MCF 10A (cell line): ENCODE results near the gene TBC1D9B. TPM values are rescaled to one million over a fixed set of nuclear protein-coding genes. Genes with fewer than 3 reads are reported as not detected.

ENCODE experiments used
- BruUV-seq: library from RNA; stranded (reverse); fragments of 400-500 nt; replicated peaks from 2 replicates; lab custom pipeline; 2021; lab: Mats Ljungman, UMichigan
- CTCF ChIA-PET: fragments of 300-600 bp; sonication (Branson Sonifier 250); formaldehyde crosslinking; extraction: SDS; loops from one replicate; lab custom pipeline; 2021; ENCODE audit warnings: antibody characterized with exemption, inconsistent platforms; lab: Yijun Ruan, JAX
- POLR2A ChIA-PET: fragments of 300-600, 350-650 bp; sonication (Branson Sonifier 250); formaldehyde crosslinking; extraction: SDS; loops from one replicate; lab custom pipeline; 2020; ENCODE audit warnings: antibody characterized with exemption, inconsistent platforms; lab: Yijun Ruan, JAX
- DNase-seq: peaks from one replicate; pipeline ENCODE4 v3.0.0-alpha.2; 2018; ENCODE audit not compliant: unreplicated experiment
- H3K27ac Mint-ChIP-seq: one replicate; pipeline ENCODE4 v1.8.0; 2022; ENCODE audit warnings: mild to moderate bottlenecking, low read depth, mixed read lengths; ENCODE audit not compliant: unreplicated experiment
- H3K27me3 Mint-ChIP-seq: one replicate; pipeline ENCODE4 v1.8.0; 2022; ENCODE audit warnings: mixed read lengths; ENCODE audit not compliant: insufficient read depth, unreplicated experiment
- H3K36me3 Mint-ChIP-seq: one replicate; pipeline ENCODE4 v1.8.0; 2022; ENCODE audit warnings: mild to moderate bottlenecking, moderate library complexity, mixed read lengths; ENCODE audit not compliant: insufficient read depth, unreplicated experiment
- H3K4me1 Mint-ChIP-seq: one replicate; pipeline ENCODE4 v1.8.0; 2022; ENCODE audit warnings: mixed read lengths; ENCODE audit not compliant: insufficient read depth, unreplicated experiment
- H3K4me3 Mint-ChIP-seq: one replicate; pipeline ENCODE4 v1.8.0; 2022; ENCODE audit warnings: mild to moderate bottlenecking, moderate library complexity, mixed read lengths; ENCODE audit not compliant: unreplicated experiment
- H3K9me3 Mint-ChIP-seq: one replicate; pipeline ENCODE4 v1.8.0; 2022; ENCODE audit warnings: mixed read lengths; ENCODE audit not compliant: unreplicated experiment
- intact Hi-C: fragments of 100-400 bp; cut with micrococcal nuclease; formaldehyde crosslinking; loops from 2 replicates; pipeline ENCODE4 v1.14.1; 2022
- total RNA-seq: library from RNA; stranded (reverse); gene quantifications from 2 replicates; pipeline ENCODE4 v1.2.3, GENCODE V29; 2022
- TF ChIP-seq, protein P1 (sequence below): fragments of 200-600 bp; IDR thresholded peaks from one replicate; pipeline ENCODE4 v1.8.0; 2022; ENCODE audit warnings: antibody characterized with exemption, mild to moderate bottlenecking; ENCODE audit not compliant: unreplicated experiment

TBC1D9B gene
- total RNA-seq, 1 experiment from 2014 or later = 162 TPM

DNA sequence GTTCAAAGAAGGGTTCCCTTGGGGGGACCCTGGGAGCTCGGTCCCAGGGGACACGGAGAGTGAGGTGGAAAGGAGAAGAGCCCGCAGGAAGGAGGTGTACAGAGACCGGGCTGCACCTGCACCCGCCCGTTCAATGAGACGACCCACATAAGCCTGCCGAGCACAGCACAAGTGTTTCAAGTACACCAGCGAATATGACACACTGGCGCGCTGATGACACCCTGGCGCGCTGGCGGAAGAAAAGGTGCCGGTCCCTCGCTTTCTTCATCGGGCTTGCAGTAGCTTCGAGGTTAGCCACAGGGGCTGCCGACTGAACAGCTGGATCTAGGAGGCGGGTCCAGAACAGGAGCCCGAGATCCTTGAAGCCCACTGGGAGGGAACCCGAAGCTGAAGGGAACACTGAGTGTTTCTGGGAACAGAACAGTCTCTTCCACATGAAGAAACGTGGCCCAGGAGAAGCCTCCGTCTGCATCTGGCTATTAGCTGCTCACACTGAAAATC lies 1.4 kb downstream of the TBC1D9B start:
- DNase-seq = no peak
- Mint-ChIP-seq H3K36me3 (peaks cover 41% of the 10 kb centered on the region), H3K27me3 (no peaks in the 10 kb centered on the region), H3K4me1 (peaks cover 7% of the 10 kb centered on the region), H3K4me3 (peak overlapping the region; percentile 98), H3K9me3 (no peaks in the 10 kb centered on the region), H3K27ac (peak overlapping the region; percentile 82)
- TF ChIP-seq, protein P1, sequence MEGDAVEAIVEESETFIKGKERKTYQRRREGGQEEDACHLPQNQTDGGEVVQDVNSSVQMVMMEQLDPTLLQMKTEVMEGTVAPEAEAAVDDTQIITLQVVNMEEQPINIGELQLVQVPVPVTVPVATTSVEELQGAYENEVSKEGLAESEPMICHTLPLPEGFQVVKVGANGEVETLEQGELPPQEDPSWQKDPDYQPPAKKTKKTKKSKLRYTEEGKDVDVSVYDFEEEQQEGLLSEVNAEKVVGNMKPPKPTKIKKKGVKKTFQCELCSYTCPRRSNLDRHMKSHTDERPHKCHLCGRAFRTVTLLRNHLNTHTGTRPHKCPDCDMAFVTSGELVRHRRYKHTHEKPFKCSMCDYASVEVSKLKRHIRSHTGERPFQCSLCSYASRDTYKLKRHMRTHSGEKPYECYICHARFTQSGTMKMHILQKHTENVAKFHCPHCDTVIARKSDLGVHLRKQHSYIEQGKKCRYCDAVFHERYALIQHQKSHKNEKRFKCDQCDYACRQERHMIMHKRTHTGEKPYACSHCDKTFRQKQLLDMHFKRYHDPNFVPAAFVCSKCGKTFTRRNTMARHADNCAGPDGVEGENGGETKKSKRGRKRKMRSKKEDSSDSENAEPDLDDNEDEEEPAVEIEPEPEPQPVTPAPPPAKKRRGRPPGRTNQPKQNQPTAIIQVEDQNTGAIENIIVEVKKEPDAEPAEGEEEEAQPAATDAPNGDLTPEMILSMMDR = no peak
- CTCF ChIA-PET = interaction anchor here (0.6 to 1.2 kb wide), 11 partner anchors 10 to 846 kb away, joined by 3 to 5 read pairs (median 3); partner anchors contain the start of genes HNRNPH1 and ZNF354C
- POLR2A ChIA-PET = interaction anchor here (0.6 to 2.1 kb wide), 15 partner anchors 11 to 786 kb away, joined by 3 to 14 read pairs (median 4); partner anchors contain the start of genes MAML1, MRNIP and SQSTM1
- intact Hi-C loops = loop anchor here (2.0 to 5.0 kb wide), 2 partner anchors 110 to 166 kb away; partner anchors contain the start of gene RNF130
- BruUV-seq = no TSS peak

DNA sequence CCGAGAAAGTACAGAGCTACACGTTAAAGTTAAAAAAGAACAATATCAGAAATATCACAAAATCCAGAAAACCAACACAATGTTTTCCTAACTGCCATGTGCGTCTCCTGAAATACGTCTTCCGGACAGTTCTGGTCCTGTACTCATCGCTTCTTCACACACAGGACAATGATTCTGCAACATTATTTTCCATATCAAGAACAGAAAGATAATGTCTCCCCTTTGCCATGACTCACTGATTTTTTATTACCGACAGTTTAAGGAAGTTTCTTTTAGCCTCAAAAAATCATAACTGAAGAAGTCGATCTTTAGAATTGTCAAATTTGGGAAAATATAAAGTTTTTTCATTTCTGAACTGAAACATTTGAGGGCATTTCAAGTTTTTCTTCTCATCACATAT lies 2.5 kb downstream of the TBC1D9B start:
- H3K4me3 Mint-ChIP-seq = no peak overlapping the region
- peaks cover 7% of the 10 kb centered on the region for H3K4me1 Mint-ChIP-seq
- H3K36me3 Mint-ChIP-seq = peaks cover 49% of the 10 kb centered on the region
- TF ChIP-seq, protein P1 = no peak
- intact Hi-C loops = loop anchor here (5.0 kb wide), 1 partner anchor 167 kb away; the partner anchor contains the start of gene RNF130
- no peaks in the 10 kb centered on the region for H3K27me3 Mint-ChIP-seq
- H3K27ac Mint-ChIP-seq = peak overlapping the region; percentile 39
- ChIA-PET CTCF (interaction anchor here (0.6 to 1.5 kb wide), 2 partner anchors 12 to 142 kb away, joined by 3 to 6 read pairs; no protein-coding TSS in a partner anchor), POLR2A (interaction anchor here (0.7 to 2.1 kb wide), 3 partner anchors 19 to 59 kb away, joined by 3 to 6 read pairs (median 4); no protein-coding TSS in a partner anchor)
- BruUV-seq = no TSS peak
- no peak for DNase-seq
- no peaks in the 10 kb centered on the region for H3K9me3 Mint-ChIP-seq

DNA sequence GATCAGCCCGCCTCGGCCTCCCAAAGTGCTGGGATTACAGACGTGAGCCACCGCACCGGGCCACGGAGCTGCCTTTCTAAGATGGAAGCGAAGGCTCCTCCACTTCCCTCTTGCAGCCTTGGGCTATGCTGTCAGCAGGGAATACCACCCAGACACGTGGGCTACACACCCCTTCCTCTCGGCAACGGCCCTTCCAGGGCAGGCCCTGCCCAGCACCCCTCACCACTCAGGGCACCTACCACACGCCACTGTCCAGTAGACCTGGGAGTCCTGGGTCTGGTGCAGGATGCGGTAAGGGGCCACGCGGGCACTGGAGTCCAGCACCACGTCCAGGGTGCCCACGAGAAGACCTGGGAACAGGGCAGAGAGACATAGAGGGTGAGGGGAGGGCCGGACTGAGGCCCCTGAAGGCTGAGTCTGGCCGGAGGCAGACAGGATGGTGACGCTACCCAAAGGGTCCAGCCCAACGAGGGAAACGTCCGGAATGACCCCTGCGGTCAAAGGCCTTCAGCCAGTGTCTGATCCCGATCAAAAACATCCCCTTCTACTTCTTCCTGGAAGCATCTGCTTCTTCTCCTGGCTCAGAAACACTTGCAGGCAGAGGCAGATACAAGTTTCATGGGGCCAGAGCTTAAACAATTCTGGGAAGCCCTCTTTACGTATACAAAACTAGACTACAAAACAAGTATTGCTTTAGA lies 3.1 kb downstream of the TBC1D9B start:
- H3K27ac Mint-ChIP-seq = peak overlapping the region; percentile 39
- no TSS peak for BruUV-seq
- ChIA-PET POLR2A (interaction anchor here (0.7 kb wide), 1 partner anchor 58 kb away, joined by 3 read pairs; no protein-coding TSS in a partner anchor), CTCF (interaction anchor here (0.6 to 1.5 kb wide), 2 partner anchors 12 to 142 kb away, joined by 3 to 6 read pairs; no protein-coding TSS in a partner anchor)
- H3K27me3 Mint-ChIP-seq = no peaks in the 10 kb centered on the region
- intact Hi-C loops = loop anchor here (5.0 kb wide), 1 partner anchor 168 kb away; the partner anchor contains the start of gene RNF130
- peaks cover 7% of the 10 kb centered on the region for H3K4me1 Mint-ChIP-seq
- H3K4me3 Mint-ChIP-seq = no peak overlapping the region
- H3K9me3 Mint-ChIP-seq = no peaks in the 10 kb centered on the region
- no peak for DNase-seq
- TF ChIP-seq, protein P1 = no peak
- H3K36me3 Mint-ChIP-seq = peaks cover 54% of the 10 kb centered on the region

DNA sequence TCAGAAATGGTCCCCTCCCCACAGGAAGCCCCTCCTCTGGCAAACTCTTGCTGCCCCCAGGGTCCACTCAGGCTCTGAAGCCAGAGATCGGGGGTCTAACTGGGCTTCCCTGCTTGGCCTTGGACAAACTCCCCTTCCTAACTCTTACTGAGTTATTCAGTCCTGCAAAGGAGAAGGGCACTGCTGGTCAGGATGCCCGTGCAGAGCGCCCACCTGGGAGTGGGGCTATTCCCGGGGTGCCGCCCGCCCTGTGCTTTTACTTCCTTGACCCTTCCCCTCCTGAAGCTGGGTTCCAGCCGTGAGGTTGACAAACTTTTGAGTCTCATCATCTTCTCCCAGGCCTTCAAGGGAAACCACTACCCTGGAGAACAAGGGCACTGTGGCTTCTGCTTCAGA lies 4.9 kb downstream of the TBC1D9B start:
- Mint-ChIP-seq H3K4me3 (no peak overlapping the region), H3K27ac (no peak overlapping the region), H3K4me1 (peaks cover 7% of the 10 kb centered on the region), H3K27me3 (no peaks in the 10 kb centered on the region), H3K36me3 (peaks cover 73% of the 10 kb centered on the region), H3K9me3 (no peaks in the 10 kb centered on the region)
- ChIA-PET POLR2A (interaction anchor here (1.3 kb wide), 1 partner anchor 11 kb away, joined by 3 read pairs; no protein-coding TSS in a partner anchor), CTCF (interaction anchor here (1.2 kb wide), 1 partner anchor 8 kb away, joined by 3 read pairs; no protein-coding TSS in a partner anchor)
- TF ChIP-seq, protein P1 = no peak
- intact Hi-C loops = no loop called here
- no TSS peak for BruUV-seq
- no peak for DNase-seq
